ENCODE measurements around the gene SLC16A3. TPM values are rescaled to one million over a fixed set of nuclear protein-coding genes. Genes with fewer than 3 reads are reported as not detected.

The SLC16A3 gene
- total and polyA plus RNA-seq, 2 of the 4 experiments (the other 2 are of a cell fraction), result 49.1 to 181 TPM

DNA sequence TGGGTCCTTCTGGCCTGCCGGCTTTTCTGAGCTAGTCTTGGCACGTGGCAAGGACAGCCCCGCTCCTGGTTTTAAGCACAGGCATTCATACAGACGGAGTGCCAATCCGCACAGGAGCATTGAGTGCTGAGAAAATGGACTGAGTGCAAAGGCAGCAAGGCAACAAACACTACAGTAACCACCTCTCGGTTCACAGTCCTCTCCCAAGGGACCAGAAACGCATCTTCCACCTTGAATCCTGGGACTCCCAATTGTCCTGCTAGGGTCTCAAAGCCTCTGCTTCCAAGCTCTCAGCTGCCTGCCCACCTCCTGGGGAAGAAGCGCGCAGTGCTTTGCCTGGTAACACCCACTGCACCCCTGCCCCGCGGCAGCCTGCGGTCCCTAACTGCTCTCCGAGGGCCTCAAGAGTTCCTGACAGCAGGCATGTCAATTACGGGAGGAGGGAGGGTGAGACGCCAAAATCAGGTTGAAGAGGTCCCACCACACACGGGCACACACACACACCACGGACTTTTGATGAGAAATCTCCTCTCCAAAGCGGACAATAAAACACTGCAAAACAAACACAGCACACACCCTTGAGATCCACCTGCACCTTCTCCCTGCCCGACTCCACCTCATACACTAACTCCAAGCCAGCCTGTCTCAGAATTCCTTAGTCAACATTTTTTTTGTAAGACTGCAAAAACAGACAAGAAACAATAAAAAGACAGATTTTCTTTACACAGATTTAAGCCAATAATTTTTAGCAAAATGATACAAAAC is 15.0 kb downstream of the SLC16A3 start:
- H2BK120ac ChIP-seq (ENCODE audit: low read depth, low read length), result no peak overlapping the region
- no peak overlapping the region for H3K4me2 ChIP-seq (ENCODE audit: low read depth, low read length)
- no peaks in the 10 kb centered on the region for H3K9me3 ChIP-seq (ENCODE audit: control insufficient read depth, insufficient read depth, low read length)
- H3K9ac ChIP-seq (ENCODE audit: low read depth, low read length), result no peak overlapping the region
- peaks cover 5% of the 10 kb centered on the region; the same call in 1 of the 2 replicates for H3K9me1 ChIP-seq (ENCODE audit: insufficient read depth, low read length)
- no peak overlapping the region for H3K27ac ChIP-seq (ENCODE audit: insufficient read depth, low read length)
- intact Hi-C loops (cut with micrococcal nuclease) (loop anchor here (5.0 kb wide), 3 partner anchors 37 to 168 kb away; no protein-coding TSS in a partner anchor), dilution Hi-C loops (cut with HindIII; ENCODE audit: low sequenced_read_pairs, unreplicated experiment) (no loop called here), in situ Hi-C loops (cut with MboI; ENCODE audit: low sequenced_read_pairs) (no loop called here)
- H3K18ac ChIP-seq (ENCODE audit: low read depth, low read length), result no peak overlapping the region
- H3K56ac ChIP-seq (ENCODE audit: extremely low read depth, insufficient read depth, low read length), result no peak overlapping the region
- H3K4me1 ChIP-seq (ENCODE audit: control insufficient read depth, insufficient read depth, low read length), result peaks cover 34% of the 10 kb centered on the region
- no peak overlapping the region for H4K5ac ChIP-seq (ENCODE audit: low read depth, low read length)
- no peak overlapping the region for H2AK5ac ChIP-seq (ENCODE audit: low read depth, low read length)
- peak overlapping the region; percentile 28 for H2AFZ ChIP-seq (replicated peaks; ENCODE audit: low read length, poor library complexity)
- no peak overlapping the region for H4K8ac ChIP-seq (ENCODE audit: low read depth in 2 of 2, low read length in 2 of 2)
- H3K79me1 ChIP-seq (ENCODE audit: low read depth in 1 of 2, low read length in 2 of 2), result peaks cover 10 to 89% of the 10 kb centered on the region in 2 experiments; a peak in 3 of 4 replicates
- no peak for ATAC-seq (ENCODE audit: low read depth)
- H4K20me1 ChIP-seq (ENCODE audit: insufficient read depth, low read length), result peaks cover 100% of the 10 kb centered on the region
- WGBS, 2 experiments (ENCODE audit: extremely low coverage in 2 of 2, insufficient read length in 1 of 2), result 95% methylated on average over 7 of the region's 19 CpGs; no CpG with 5 or more reads in 1 of the 2 experiments
- no peaks in the 10 kb centered on the region for H3K27me3 ChIP-seq (ENCODE audit: control insufficient read depth, insufficient read depth, low read length)
- no peak overlapping the region for H2BK15ac ChIP-seq (ENCODE audit: low read depth, low read length)
- ChIA-PET CTCF (no interaction called here), POLR2A (ENCODE audit: unreplicated experiment) (interaction anchor here (0.5 kb wide), 1 partner anchor 11 kb away, joined by 3 read pairs; no protein-coding TSS in a partner anchor)
- no peak overlapping the region for H3K23ac ChIP-seq (ENCODE audit: low read depth, low read length)
- no peak for DNase-seq
- peaks cover 76% of the 10 kb centered on the region for H3K36me3 ChIP-seq (ENCODE audit: control insufficient read depth, insufficient read depth, low read length)
- BruUV-seq (replicated peaks), result TSS peak; percentile 64
- H2BK20ac ChIP-seq (ENCODE audit: low read depth, low read length), result no peak overlapping the region
- no peak for TF ChIP-seq NFE2L2 (IDR thresholded peaks at IDR 0.05; ENCODE audit: low read depth, low read length)
- peak; percentile 41; the same call in 1 of the 2 replicates for TF ChIP-seq MAFK (IDR thresholded peaks at IDR 0.05; ENCODE audit: low read depth, low read length)
- H3K4ac ChIP-seq (ENCODE audit: low read depth, low read length), result no peak overlapping the region
- H3K14ac ChIP-seq (replicated peaks; ENCODE audit: low read depth, low read length), result no peak overlapping the region
- H4K91ac ChIP-seq (ENCODE audit: insufficient read depth, low read depth, low read length), result no peak overlapping the region
- no peak overlapping the region for H3K4me3 ChIP-seq (ENCODE audit: insufficient read depth, low read depth, low read length)
- no peak overlapping the region for H2AK9ac ChIP-seq (replicated peaks; ENCODE audit: low read depth, low read length, poor library complexity)
- H2BK5ac ChIP-seq (ENCODE audit: low read depth, low read length, poor library complexity, severe bottlenecking), result no peak overlapping the region
